Measurements from ENCODE around the gene C1QTNF3.

GRCh38 chr5:34030048-34030447, 13.0 kb downstream of the C1QTNF3 start:
- TF ChIP-seq POLR2A (IDR thresholded peaks at IDR 0.05): no peak
- TF ChIP-seq, protein P1, sequence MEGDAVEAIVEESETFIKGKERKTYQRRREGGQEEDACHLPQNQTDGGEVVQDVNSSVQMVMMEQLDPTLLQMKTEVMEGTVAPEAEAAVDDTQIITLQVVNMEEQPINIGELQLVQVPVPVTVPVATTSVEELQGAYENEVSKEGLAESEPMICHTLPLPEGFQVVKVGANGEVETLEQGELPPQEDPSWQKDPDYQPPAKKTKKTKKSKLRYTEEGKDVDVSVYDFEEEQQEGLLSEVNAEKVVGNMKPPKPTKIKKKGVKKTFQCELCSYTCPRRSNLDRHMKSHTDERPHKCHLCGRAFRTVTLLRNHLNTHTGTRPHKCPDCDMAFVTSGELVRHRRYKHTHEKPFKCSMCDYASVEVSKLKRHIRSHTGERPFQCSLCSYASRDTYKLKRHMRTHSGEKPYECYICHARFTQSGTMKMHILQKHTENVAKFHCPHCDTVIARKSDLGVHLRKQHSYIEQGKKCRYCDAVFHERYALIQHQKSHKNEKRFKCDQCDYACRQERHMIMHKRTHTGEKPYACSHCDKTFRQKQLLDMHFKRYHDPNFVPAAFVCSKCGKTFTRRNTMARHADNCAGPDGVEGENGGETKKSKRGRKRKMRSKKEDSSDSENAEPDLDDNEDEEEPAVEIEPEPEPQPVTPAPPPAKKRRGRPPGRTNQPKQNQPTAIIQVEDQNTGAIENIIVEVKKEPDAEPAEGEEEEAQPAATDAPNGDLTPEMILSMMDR (IDR thresholded peaks at IDR 0.05): no peak

Data from esophagus squamous epithelium (tissue), 4 donors.